HG03280 (cell line): ENCODE measurements around the gene C1QA.
"Not testable (repeated sequence)": the region's sequence is repeated elsewhere in the genome, so short reads cannot be mapped to it uniquely, and the experiment has no call there.

Experiments
- ATAC-seq: cut with Tn5 transposase; IDR thresholded peaks from one replicate; pipeline ENCODE4 v1.9.1; 2021; ENCODE audit warnings: mild to moderate bottlenecking, moderate library complexity; ENCODE audit not compliant: unreplicated experiment

The C1QA gene

DNA sequence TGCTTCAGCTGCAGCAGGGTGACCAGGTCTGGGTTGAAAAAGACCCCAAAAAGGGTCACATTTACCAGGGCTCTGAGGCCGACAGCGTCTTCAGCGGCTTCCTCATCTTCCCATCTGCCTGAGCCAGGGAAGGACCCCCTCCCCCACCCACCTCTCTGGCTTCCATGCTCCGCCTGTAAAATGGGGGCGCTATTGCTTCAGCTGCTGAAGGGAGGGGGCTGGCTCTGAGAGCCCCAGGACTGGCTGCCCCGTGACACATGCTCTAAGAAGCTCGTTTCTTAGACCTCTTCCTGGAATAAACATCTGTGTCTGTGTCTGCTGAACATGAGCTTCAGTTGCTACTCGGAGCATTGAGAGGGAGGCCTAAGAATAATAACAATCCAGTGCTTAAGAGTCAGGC is 2.9 kb downstream of the C1QA start:
- ATAC-seq = no peak

DNA sequence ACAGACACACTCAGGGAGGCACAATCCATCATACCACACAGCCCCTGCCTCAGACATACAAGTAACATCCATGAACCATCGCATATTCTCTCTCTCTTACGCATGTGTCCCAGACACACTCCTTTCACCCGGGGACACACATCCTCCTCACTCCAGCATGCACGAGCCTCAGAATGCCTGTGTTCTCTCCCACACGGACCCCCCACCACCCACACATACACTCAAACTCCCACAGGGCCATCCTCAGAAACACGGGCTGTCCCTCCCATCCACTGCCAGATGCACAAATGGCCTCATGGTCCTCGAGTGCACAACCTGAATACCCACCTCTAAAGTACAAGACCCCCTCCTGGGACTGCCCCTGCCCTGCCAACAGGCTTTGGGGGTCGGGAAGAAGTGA is 4.8 kb downstream of the C1QA start:
- no peak for ATAC-seq

DNA sequence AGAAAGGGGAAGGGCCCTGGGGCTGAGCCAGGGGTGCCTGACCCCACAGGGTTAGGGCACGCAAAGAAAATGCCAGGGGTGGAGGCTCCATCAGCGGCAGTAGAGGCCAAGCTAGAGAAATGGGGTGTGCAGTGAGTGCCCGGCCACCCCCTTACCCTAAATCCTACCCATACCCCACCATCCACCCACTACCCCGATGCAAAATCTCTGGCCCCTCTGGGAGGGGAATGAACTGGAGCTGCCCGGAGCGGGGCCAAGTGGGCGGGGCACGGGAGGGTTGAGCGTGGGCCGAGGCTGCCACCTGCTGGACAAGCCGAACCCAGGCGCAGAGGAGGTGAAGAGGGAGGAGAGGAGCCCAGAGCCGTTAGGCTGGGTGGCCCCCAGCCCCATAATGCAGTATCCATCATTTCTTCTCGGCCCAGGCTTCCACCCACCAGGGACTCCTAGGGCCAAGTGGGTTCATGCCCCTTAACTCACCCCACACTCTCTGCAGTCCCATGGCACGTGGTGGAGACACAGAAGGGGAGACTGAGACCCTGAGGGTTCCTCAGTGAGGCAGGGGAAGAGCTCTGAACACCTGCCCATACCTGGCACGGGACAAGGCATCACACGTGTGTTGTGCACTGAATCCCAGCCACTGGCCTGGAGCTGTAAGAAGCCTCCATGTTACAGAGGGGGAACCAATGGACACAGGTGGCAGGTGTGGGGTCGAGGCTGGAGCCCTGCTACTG is 5.6 kb downstream of the C1QA start:
- no peak for ATAC-seq

DNA sequence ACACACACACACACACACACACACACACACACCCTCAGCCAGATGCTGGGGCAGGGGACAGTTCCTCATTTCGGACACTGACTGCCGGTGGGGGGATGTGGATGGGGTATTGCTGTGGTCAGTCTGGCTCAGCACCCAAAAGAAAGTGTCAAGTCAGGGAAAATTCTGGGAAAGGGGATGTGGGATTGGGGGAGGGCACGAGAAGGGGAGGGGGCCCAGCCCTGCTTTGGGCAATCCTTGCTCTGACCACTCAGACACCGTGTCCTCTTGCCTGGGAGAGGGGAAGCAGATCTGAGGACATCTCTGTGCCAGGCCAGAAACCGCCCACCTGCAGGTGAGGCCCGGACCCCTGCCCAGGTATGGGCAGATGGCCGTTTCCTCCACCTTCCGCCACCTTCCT is 7.0 kb downstream of the C1QA start, which contains the start of gene C1QC:
Gene C1QC, plus strand, starts transcription at position 253 of the 400 bp plus-strand sequence. CDS start 391 bp downstream, outside the sequence.
- no peak for ATAC-seq

DNA sequence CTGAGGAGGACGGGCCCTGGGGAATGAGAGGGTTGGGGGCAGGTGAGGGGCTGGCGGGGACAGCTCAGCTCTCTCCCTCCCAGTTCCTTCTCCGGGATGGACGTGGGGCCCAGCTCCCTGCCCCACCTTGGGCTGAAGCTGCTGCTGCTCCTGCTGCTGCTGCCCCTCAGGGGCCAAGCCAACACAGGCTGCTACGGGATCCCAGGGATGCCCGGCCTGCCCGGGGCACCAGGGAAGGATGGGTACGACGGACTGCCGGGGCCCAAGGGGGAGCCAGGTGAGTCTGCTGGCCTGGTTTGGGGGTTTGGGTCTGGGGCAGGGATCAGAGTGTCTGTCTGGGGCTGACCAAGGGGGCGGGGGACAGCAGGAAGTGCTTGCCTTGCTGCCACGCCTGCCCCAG is 7.5 kb downstream of the C1QA start:
- no peak for ATAC-seq

DNA sequence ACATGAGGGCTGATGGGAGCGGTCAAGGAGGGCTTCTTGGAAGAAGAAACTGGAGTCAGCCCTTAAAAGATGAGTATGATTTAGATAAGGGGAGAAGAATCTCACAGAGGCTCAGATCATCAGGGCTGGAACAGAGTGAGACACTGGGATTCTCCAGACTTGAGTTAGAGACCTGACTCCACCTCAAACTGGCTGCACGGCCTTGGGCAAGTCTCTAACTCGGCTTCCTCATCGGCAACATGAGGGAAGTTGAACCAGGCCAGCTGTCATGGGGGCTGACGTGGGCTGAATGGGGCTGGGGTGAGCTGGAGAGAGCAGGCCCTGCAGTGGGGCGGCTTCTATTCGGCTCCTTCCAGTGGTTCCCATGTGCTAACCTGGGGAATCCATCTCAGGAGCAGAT is 9.5 kb downstream of the C1QA start:
- ATAC-seq = no peak

DNA sequence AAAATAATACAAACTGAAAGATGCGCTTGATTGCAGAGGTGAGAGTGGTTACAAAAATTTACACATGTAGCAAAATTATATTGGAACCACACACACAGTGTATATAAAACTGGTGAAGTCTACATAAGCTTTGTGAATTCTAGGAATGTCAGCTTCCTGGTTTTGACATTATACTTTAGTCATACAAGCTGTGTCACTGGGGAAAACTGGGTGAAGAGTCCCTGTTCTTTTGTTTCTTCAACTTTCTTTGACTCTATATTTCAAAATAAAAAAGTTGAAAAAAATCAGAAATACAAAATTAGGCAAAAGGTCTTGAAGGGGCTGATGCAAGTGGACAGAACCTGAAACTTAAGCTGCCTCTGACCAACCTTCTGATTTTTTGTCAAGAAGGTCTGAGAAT is 10.0 kb downstream of the C1QA start:
- no peak for ATAC-seq

DNA sequence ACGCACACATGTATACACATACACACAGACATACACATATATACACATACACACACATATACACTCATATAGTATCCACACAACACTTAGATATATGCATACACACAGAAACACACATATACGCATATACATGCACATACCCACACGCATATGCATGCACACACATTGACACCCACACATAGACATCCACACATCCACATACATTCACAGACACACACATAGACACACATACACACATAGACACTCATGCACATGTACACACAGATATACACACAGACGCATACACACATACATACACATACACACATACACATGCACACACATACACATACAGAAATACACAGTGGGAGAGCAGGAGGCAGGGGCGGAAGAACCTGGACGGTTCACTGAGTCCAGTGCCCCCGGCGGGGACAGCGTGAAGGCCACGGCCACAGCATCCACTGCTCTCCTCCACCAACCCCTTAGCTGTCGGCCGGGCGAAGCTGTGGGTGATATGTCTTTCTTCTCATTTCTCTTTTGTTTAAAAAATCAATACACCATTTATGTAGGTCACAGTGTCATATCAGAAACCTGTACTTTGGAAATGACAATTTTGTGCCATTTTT is 13.8 kb downstream of the C1QA start:
- ATAC-seq = no peak

DNA sequence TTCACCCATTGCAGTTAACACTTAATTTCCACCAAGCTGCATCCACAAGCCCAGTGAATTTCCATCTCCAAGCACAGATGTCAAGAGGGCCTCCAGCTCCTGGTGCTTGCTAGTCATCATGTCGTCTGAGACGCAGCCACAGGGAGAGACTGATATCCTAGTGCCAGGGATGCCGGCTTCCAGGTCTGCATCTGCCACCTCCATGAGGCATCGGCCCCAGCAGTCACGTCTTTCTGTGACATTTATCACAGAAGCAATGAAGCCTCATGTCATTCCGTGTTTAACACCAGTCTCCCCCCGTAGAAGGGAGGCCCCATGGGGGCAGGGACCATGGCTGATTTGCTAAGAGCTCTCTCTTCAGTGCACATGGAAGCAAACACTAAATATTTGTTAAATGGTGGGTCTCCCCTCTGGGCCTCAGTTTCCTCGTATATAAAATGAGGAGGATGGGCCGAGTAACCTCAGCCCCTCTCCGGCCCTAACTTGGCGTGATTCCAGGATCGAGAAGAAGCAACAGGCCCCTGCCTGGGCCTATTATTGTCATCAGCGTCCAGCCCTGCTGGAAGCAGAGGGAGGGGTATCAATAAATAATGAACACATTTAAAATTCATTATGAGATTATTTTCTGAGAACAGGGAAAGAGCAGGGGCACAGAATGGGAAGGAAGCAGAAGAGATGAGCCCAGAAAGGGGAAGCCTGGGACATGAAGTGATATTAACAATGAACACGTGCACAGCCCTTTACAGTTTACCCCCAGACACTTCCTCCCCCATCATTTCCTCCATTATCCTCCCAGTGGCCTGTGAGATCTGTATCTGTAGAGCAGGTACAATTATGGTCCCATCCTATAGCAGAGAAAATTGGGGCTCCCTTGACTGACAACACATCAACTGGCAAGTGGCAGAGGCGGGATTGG is 15.8 kb downstream of the C1QA start:
- ATAC-seq = no peak

DNA sequence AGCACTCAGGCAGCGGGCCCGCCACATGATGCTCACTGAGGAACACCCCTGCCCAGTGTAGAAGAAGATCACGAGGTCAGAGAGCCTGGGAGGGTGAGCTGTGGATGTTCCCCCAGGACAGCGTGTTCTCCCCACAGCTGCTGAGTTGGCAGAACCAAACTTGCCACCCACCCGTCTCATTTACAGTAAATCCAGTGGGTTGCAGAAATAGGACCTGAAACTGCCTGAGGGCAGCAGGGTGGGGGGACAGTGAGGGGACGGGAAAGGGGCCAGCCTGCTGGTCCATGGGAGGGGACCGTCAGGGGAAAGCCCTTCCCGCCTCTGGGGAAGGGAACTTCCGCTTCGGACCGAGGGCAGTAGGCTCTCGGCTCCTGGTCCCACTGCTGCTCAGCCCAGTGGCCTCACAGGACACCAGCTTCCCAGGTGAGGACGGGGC is 16.5 kb downstream of the C1QA start, which contains the start of gene C1QB:
Gene C1QB, plus strand, starts transcription at position 356 of the 436 bp plus-strand sequence. CDS start 6,227 bp downstream, outside the sequence.
- no peak for ATAC-seq

DNA sequence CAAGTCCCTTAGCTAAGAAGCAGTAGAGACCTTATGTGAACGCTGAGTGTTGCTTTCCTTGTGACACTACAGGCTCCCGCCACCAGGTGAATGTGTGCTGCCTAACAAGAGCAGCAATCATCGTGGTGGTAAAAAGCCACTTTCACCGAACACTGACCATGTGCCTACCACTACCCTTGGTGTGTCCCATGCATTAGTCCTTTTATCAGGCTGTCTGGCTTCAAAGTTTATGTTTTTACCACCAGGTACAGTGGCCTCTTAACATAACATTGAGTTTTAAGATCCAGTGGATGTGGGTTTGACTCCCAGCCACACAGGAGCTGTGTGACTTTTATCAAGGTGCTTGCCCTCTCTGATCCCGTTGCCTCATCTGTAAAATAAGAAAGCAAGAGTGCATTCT is 18.3 kb downstream of the C1QA start:
- ATAC-seq = no peak

DNA sequence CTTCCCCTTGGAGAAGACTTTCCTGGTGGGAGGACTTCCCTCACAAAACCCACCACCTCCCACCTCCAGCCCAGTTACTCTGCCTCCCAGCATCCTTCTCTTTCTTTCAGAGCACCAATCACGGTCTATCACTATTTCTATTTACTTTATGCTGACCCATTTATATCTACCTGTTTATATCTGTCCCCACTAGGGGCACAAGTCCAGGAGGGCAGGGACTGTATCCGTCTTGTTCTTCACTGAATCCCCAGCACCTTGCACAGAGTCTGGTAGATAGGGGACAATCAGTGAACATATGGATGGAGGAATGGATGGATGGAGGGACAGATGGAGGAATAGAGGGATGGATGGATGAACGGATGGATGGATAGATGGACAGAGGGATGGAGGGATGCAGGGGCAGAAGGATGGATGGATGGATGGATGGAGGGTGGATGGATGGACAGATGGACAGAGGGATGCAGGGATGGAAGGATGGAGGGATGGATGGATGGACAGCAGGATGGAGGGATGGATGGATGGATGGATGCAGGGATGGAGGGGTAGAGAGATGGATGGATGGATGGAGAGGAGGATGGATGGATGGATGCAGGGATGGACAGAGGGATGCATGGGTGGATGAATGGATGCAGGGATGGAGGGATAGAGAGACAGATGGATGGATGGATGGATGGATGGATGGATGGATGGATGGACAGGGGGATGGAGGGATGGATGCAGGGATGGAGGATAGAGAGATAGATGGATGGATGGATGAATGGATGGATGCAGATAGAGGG is 22.1 kb downstream of the C1QA start:
- no peak for ATAC-seq

DNA sequence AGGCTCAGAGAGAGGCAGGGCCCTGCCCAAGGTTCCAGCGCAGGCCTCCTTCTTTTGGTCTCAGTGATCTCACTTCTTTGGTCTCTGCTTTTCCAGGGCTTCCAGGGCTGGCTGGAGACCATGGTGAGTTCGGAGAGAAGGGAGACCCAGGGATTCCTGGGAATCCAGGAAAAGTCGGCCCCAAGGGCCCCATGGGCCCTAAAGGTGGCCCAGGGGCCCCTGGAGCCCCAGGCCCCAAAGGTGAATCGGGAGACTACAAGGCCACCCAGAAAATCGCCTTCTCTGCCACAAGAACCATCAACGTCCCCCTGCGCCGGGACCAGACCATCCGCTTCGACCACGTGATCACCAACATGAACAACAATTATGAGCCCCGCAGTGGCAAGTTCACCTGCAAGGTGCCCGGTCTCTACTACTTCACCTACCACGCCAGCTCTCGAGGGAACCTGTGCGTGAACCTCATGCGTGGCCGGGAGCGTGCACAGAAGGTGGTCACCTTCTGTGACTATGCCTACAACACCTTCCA is 24.4 kb downstream of the C1QA start:
- no peak for ATAC-seq

DNA sequence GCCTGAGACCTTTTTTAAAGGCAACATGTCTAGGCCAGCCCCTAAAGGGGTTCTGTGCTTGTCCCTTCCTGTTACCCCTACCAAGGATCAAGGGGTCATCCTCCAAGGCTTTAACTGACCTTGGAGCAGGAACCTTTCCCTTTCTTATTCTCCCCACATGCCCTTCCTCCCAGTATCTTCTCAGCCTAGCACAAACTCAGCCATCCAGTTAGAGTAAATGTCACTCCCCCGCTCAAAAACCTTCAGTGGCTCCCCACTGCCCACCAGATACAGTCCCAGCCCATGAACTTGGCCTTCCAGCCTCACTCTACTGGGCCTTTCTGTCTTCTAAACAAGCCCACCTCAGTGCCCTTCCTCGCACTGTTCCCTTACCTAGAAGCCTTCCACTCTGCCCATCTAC is 25.5 kb downstream of the C1QA start:
- no peak for ATAC-seq

DNA sequence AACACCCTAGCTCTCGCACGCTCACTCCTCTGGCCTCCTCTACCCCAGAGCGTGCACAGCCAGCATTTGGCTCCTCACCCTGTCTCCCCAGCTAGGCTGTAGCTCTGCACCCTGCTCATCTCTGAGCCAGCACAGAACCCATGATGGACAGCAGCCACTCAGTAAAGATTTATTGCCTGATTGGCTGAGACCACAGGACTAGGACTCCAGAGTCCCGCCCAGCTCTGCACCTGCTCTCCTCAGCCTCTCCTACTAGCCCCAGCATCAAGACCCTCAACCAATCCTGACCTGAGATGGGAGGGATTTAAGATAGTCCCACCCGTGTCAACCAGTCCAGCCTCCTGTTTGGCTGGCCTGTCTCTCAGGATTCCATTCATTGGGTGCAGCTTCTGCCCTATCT is 25.9 kb downstream of the C1QA start:
- ATAC-seq = no peak

DNA sequence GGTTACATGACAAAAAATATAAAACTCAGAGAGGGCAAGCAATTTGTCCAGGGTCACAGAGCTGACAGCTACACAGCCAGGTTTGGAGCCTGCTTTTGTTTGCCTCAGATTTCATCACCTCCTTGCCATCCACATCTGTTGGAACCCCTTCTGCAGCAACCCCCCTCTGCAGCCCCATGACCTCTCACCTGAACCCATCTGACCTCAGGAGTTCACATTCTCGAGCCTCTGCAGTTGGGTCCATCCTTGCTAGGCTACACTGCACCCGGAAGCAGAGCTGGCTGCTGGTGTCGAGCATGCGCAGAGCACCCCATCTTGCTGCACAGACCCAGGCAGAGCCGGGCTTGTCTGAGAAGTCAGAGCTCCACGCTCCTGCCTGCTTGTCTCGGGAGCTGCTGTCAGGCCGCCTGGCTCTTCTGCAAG is 26.6 kb downstream of the C1QA start:
- ATAC-seq = no peak

DNA sequence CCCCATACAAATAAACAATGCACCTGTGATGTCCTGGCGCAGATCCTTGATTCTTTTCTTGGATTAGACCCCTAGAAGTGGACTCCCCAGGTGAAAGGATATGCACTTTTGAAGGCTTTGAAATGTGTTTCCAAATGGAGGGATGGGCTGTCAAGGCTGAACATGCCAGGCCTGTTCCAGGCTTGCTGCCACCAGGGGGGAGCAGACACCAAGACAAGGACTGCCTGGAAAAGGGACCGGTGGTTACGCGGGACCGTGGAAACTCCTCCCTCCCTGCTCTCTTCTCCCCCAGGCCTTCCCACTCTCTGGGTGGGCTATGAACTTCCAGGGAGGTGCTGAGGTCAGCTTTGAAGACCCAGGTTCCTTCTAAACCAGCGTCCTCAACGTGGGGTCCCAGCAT is 29.3 kb downstream of the C1QA start:
- no peak for ATAC-seq

DNA sequence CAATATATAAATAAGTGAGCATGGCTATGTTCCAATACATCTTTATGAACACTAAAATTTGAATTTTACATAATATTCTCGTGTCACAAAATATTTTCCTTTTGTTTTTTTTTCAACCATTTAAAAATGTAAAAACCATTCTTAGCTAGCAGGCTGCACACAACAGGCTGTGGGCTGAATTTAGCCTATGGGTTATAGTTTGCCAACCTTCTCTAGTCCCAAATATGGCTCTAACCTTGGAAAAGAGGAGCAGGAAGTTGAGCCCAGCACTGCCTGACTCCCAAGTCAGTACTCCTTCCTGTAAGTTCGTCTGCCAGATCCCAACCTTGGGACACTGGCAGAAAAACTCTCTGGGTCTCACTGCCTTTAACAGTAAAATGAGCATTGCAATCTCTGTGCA is 30.0 kb downstream of the C1QA start:
- ATAC-seq = no peak

DNA sequence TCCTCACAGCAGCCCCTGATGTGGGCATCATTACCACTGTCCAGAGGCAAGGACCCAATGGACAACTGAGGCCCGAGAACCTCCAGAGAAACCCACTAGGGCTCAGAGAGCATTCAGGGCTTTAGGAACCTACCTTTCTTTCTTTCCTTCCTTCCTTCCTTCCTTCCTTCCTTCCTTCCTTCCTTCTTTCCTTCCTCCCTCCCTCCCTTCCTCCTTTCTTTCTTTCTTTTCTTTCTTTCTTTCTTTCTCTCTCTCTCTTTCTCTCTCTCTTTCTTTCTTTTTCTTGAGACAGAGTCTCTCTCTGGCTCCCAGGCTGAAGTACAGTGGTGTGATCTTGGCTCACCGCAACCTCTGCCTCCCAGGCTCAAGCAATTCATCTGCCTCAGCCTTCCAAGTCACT is 32.4 kb downstream of the C1QA start:
- not testable (repeated sequence) for ATAC-seq

DNA sequence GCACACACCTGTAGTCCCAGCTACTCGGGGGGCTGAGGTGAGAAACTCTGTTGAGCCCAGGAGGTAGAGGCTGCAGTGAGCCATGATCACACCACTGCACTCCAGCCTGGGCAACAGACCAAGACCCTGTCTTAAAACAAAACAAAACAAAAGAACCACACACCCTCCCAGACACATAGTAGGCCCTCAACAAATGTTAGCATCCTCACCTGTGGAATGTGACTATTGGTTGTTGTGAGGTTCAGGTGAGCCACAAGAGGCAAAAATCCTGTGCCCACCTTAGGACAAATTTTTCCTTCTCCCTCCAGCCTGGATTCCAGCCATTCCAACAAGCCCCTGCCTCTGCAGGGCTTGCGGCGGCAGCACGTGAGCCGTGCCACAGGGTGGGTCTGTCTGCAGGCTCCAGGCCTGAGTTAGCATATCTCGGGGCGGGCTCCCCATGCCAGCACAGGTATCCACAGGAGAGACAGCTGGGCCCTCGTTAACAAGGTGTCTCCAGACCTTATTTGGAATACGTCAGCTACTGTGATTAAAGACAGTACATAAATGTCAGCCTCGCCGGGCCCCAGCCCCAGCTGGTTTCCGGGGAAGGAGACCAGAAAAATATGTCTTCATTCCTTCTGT is 34.0 kb downstream of the C1QA start:
- ATAC-seq = no peak
